NCI-H1694 treated with DMSO at 0.1 percent for 48 hours (cell line): ENCODE data around the gene SF3B2.
"Not testable (repeated sequence)": the region's sequence is repeated elsewhere in the genome, so short reads cannot be mapped to it uniquely, and the experiment has no call there.

ENCODE experiments used
- DNase-seq: peaks from one replicate; lab custom pipeline; 2025; lab: John Stamatoyannopoulos, UW

SF3B2 gene

DNA sequence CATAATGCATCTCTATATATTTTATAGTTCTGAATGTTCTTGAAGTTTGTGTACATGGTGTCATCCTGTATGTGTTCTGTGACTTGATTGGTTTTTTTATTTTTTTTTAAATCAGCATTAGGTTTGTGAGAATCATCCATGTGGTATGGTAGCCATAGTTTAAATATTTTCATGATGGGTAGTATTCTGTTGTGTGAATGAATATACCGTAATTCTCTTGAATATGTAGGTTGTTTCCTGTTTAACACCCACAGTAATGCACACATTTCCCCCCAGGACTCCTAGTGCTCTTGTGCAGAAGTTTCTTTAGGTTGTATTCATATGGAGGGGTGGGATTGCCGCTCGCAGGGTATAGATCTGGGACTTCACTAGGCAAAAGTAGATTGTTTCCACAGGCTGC, 19.9 kb downstream of the SF3B2 start:
- DNase-seq = no peak

DNA sequence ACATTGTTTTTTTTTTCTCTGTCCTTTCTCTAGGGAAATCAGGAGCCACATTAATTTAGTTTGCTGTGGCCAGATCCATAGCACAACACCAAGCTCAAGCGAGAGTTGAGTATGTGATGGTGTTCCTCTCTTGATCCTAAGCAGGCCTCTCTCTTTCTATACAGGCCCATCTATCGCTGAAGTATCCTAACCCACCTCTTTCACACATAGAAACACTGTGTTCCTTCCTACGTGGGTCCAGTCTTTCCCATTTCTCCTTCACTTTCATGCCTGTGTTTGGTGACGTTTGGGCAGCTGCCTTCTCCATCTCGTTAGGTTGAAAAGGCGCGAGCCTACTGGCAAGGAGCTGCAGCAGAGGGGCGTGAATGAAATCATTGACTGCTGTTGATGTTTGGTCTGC, 20.4 kb downstream of the SF3B2 start:
- no peak for DNase-seq

GRCh38 chr11:66073669-66074068, 21.5 kb downstream of the SF3B2 start:
- DNase-seq = no peak

DNA sequence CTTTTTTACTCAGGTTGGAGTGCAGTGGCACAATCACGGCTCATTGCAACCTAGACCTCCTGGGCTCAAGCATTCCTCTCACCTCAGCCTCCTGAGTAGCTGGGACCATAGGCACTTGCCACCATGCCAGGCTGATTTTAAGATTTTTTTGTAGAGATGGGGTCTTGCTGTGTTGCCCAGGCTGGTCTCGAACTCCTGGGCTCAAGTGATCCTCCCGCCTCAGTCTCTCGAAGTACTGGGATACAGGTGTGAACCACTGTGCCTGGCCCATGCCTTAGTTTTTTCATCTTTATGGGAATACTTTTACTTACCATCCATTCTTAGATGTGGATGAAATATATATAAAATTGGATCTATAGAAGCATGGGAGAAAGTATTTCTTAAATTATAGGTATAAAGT, 23.1 kb downstream of the SF3B2 start:
- no peak for DNase-seq

DNA sequence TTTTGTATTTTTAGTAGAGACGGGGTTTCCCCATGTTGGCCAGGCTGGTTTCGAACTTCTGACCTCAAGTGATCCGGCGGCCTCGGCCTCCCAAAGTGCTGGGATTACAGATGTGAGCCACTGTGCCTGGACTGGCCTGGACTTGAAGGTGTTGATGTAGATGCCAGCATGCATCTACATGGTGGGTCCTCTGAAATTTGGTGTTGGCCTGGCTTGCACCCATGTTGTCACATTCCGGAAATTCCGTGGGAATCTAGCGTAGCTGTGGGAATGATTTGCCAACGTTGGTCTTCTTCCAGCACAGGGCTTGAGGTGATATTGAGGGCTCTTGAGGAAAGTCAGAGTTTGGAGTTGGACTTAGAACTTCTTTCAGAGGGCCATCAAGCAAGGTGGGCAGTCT, 24.4 kb downstream of the SF3B2 start:
- DNase-seq = no peak

- no peak for DNase-seq
Observed at GRCh38 chr11:66077927-66078326, 25.8 kb downstream of the SF3B2 start.

DNA sequence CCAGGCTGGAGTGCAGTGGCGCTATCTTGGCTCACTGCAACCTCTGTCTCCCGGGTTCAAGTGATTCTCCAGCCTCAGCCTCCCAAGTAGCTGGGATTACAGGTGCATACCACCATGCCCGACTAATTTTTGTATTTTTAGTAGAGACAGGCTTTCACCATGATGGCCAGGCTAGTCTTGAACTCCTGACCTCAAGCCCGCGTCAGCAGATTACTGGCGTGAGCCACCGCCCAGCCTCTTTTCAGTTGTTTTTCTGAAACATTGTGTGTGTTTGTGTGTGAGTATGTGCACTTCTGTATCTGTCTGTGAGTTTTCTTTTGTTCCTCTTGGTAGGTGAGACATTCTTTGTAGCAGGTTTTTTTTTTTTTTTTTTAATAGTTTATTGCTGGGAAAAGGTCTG, 26.8 kb downstream of the SF3B2 start:
- DNase-seq = not testable (repeated sequence)

- no peak for DNase-seq
Observed at GRCh38 chr11:66080055-66080817, 28.1 kb downstream of the SF3B2 start.

- peak; percentile 41 for DNase-seq
Observed at GRCh38 chr11:66081505-66081904, 29.3 kb downstream of the SF3B2 start.

DNA sequence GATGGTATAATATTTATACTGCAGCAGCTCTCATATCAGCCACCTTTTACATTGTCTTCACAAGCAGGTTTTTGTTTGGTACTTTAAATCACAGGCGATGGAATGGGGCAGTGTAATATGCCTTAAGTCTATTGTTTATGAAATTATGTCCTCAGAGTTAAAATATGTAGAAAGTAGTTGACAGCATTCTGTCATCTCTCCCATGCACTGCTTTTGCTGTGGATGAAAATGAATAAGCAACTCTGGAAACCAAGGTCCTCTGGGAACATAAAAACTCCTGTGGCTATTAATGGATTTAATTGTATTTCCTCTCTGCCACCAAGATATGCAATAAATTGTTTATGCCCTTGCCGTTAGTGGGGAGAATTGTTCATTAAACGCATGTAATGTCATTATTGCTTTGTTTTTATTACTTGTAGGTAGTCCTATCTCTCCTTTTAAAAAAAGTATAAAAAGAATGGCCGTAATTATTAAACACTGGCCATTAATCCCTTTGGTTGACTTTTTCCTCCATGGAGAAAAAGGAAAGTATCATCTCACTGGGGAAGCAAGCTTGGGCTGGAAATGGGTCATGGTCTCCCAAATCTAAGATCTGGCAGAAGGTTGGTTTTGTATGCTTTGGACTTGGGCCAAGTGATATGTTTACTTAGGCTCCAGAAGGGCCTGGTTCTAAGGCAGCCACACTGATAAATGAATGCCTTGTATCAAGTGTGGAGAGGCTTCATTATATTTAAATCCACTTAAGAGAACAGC, 31.0 kb downstream of the SF3B2 start:
- peak; percentile 36 for DNase-seq

GRCh38 chr11:66083767-66084166, 31.6 kb downstream of the SF3B2 start:
- DNase-seq = no peak

DNA sequence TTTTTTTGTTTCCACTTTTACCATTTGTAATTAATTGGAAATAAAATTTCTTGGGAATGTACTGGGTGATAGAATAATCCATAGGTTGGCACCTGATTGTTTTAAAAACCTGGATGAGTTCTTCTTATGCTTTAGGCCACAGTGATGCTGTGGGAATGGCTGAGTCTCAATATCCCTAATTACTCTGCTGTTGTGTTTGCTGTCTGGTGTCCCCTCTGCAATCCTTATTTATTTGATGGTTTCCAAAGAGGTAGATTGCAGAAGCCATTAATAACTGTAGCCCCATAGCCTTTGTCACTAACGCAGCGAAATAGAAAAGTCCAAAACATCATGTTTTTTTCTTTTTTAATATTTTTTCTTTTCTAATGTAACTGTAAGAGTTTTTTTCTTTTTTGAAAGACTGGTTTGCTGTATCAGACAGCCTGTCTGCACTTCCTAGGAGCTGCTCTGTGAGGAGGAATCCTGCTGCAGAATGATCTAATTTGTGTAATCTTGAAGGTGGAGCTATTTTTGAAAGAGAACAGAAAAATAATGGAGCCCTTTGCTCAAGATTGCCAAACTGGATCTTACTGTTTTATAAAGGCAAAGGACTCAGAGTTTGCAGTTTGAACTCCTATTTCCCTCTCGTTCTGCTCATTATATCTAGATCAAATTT, 32.8 kb downstream of the SF3B2 start:
- DNase-seq = no peak

DNA sequence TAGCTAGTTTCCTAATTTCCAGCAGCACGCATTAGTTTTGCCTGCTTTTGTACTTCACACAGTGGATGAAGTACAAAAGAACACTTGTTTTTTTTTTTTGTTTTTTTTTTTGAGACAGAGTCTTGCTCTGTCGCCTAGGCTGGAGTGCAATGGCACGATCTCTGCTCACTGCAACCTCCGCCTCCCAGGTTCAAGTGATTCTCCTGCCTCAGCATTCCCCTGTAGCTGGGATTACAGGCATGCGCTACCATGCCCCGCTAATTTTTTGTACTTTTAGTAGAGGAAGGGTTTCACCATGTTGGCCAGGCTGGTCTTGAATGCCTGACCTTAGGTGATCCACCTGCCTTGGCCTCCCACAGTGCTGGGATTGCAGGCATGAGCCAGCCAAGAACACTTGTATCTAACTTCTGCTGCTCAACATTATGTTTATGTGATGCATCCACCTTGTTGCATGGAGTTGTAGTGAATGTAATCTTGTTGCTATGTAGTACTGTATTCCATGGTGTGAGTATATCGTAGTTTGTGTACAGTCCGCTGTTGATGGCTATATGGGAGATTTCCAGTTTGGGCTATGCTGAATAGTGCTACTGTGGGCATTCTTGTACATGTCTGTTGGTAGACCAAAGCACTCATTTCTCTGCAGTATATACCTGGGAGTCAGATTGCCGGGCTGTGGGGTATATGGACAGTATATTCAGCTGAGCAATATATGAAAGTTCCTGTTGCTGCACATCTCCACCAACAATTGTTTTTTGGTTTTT, 35.2 kb downstream of the SF3B2 start:
- DNase-seq = no peak

GRCh38 chr11:66089067-66089466, 36.9 kb downstream of the SF3B2 start:
- DNase-seq = no peak

DNA sequence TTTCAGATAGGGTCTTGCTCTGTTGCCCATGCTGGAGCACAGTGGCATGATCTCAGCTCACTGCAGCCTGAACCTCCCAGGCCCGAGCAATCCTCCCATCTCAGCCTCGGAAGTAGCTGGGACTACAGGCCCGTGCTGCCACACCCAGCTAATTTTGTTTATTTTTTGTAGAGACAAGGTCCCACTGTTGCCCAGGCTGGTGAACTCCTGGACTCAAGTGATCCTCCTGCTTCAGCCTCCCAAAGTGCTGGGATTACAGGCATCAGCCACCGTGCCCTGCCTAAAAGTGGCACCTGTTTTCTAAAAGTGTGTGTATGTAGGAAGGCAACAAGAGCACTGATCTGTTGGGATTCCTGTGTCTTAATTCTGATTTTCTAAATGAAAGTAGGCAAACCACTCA, 38.1 kb downstream of the SF3B2 start:
- no peak for DNase-seq

- not testable (repeated sequence) for DNase-seq
Observed at GRCh38 chr11:66092125-66092524, 40.0 kb downstream of the SF3B2 start.

DNA sequence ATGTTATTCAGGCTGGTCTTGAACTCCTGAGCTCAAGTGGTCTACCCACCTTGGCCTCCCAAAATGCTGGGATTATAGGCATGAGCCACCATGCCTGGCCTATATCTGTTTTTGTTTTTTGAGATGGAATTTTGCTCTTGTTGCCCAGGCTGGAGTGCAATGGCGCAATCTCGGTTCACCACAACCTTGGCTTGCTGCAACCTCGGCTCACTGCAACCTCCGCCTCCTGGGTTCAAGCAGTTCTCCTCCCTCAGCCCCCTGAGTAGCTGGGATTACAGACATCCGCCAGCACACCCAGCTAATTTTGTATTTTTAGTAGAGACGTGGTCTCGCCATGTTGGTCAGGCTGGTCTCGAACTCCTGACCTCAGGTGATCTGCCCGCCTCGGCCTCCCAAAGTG, 47.6 kb downstream of the SF3B2 start:
- not testable (repeated sequence) for DNase-seq

DNA sequence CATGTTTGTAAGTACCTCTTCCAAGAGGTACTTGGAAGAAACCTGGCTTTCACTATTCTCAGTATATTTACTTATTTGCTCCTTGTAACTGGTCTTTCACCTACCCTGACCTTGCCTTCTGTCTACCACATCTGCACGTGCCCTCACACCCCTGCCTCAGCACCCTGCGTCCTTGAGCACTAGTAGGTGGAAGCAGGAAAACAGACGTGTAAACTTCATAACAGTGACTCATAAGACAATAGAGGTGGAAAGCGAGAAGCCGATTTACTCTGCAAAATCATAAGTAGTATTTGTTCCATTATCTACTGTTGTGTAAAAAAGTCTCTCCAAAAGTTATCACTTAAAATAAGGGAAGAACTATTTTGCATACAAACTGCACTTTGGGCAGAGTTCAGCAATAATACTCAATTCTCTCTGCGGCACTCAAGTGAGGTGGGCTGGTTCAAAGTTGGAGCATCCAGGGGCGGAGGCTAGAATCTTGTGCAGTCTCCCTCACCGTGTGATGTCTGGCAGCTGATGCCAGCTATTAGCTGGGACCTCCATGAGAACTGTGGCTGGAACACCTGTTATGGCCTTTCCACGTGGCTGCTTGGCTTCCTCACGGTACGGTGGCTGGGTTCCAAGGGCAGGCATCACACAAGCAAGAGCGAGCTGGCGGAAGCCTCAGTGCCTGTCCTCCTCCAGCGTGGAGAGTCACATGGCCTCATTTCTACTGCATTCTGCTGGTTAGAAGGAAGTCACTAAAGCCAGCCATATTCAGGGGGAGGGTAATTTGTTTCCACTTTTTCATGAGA, 48.3 kb downstream of the SF3B2 start:
- DNase-seq = peak; percentile 60

DNA sequence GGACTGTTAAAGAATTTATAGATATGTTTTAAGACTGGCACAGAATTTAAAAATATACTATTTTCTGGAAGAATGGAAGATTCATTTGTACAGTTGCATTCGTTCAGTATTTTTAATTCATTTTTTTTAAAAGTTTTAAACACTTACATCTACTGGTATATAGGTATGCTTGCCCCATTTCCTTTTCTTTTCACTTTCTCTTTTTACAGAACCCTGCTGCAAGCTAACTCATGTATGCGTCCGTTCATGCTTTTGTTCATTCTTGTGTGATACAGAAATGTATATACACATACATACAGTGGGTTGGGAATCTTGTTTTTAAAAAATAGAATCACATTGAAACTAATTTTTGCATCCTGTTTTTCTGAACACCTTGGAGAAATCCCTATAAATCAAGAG, 48.9 kb downstream of the SF3B2 start:
- no peak for DNase-seq

DNA sequence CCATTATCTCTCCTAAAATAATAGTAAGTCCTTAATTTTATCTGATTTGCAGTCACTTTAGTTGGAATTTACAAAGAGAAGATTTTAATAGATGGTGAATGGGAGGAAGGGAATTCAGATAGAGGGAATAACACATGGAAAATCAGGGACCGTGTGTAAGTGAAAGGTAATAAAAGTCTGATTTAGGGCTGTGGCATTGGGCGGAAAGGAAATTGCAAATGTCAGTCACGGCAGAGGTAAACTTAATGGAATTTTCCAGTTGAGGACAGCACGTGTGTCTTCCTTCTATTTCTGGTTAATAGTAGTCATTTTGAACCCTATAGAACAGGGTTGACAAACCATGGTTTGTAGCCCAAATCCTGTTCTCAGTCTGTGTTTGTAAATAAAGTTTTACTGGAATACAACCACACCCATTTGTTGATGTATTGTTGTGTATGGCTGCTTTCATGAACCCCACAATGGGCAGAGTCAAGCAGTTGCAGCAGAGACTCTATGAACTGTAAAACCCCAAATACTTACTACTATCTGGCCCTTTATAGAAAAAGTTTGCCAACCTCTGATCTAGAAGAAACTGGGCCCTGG, 52.0 kb downstream of the SF3B2 start:
- no peak for DNase-seq
